ENCODE measurements around the gene APOL2. TPM values are rescaled to one million over a fixed set of nuclear protein-coding genes. Genes with fewer than 3 reads are reported as not detected.
"Not testable (repeated sequence)": the region's sequence is repeated elsewhere in the genome, so short reads cannot be mapped to it uniquely, and the experiment has no call there.

APOL2 gene
- total and polyA plus RNA-seq, 4 donors = 26.4 to 62.8 (median 36.3) TPM

GRCh38 chr22:36282328-36282831, 43.1 kb upstream of the APOL2 start:
- 68 to 77% methylated on average over 24 of the region's 24 CpGs for WGBS, 2 donors
- DNase-seq (no peak), ATAC-seq (ENCODE audit: low FRiP score) (no peak)
- H3K4me3 ChIP-seq (ENCODE audit: low read length in 2 of 2) = no peak overlapping the region
- H3K27me3 ChIP-seq (ENCODE audit: control insufficient read depth in 1 of 2, insufficient read depth in 2 of 2, low read length in 1 of 2) = no peaks in the 10 kb centered on the region
- intact Hi-C loops (cut with DNase I) = no loop called here
- no peaks in the 10 kb centered on the region for H3K4me1 ChIP-seq (ENCODE audit: control insufficient read depth in 1 of 2, insufficient read depth in 2 of 2, low read length in 2 of 2)
- peaks cover 7 to 27% of the 10 kb centered on the region in 2 donors for H3K36me3 ChIP-seq (ENCODE audit: control insufficient read depth in 1 of 2, insufficient read depth in 2 of 2, low read length in 1 of 2)
- H3K9me3 ChIP-seq (ENCODE audit: control insufficient read depth, low read length) = no peaks in the 10 kb centered on the region
- H3K27ac ChIP-seq (ENCODE audit: low read depth in 1 of 2, low read length in 2 of 2) = no peak overlapping the region

- no peaks in the 10 kb centered on the region for H3K27me3 ChIP-seq (ENCODE audit: control insufficient read depth in 1 of 2, insufficient read depth in 2 of 2, low read length in 1 of 2)
- no peaks in the 10 kb centered on the region for H3K4me1 ChIP-seq (ENCODE audit: control insufficient read depth in 1 of 2, insufficient read depth in 2 of 2, low read length in 2 of 2)
- H3K9me3 ChIP-seq (ENCODE audit: control insufficient read depth, low read length) = no peaks in the 10 kb centered on the region
- peaks cover 7 to 25% of the 10 kb centered on the region in 2 donors for H3K36me3 ChIP-seq (ENCODE audit: control insufficient read depth in 1 of 2, insufficient read depth in 2 of 2, low read length in 1 of 2)
- ATAC-seq (ENCODE audit: low FRiP score) (no peak), DNase-seq (peak; percentile 48 to 62)
- no peak overlapping the region for H3K27ac ChIP-seq (ENCODE audit: low read depth in 1 of 2, low read length in 2 of 2)
- no peak overlapping the region for H3K4me3 ChIP-seq (ENCODE audit: low read length in 2 of 2)
- WGBS, 2 donors = 48 to 67% methylated on average over 14 of the region's 14 CpGs
- intact Hi-C loops (cut with DNase I) = no loop called here
These were observed 42.5 kb upstream of the APOL2 start for GRCh38 chr22:36281781-36282327.

DNA sequence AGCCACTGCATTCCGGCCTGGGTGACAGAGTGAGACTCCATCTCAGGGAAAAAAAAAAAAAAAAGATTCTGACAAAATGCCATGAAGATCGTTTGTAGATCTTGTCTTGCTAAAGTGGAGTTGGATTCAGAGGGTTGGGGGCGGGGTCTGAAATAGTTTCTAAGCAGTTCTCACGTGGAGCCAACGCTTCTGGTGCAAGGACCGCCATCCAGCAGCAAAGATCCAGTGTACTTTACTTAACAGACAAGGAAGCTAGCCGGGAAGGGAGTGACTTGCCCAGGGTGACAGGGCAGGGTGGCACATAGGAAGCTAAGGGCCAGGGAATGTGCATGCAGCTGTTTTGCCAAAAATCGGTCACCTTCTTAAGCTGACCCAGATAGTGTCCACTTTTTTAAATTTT, 41.1 kb upstream of the APOL2 start:
- WGBS, 2 donors = 55 to 57% methylated on average over 8 of the region's 8 CpGs
- intact Hi-C loops (cut with DNase I) = no loop called here
- H3K9me3 ChIP-seq (ENCODE audit: control insufficient read depth, low read length) = no peaks in the 10 kb centered on the region
- ATAC-seq (ENCODE audit: low FRiP score) = no peak
- H3K27me3 ChIP-seq (ENCODE audit: control insufficient read depth in 1 of 2, insufficient read depth in 2 of 2, low read length in 1 of 2) = no peaks in the 10 kb centered on the region
- no peak overlapping the region for H3K4me3 ChIP-seq (ENCODE audit: low read length in 2 of 2)
- DNase-seq = peak in 1 of 2 donors; percentile 46
- no peak overlapping the region for H3K27ac ChIP-seq (ENCODE audit: low read depth in 1 of 2, low read length in 2 of 2)
- no peaks in the 10 kb centered on the region for H3K4me1 ChIP-seq (ENCODE audit: control insufficient read depth in 1 of 2, insufficient read depth in 2 of 2, low read length in 2 of 2)
- peaks cover 7 to 20% of the 10 kb centered on the region in 2 donors for H3K36me3 ChIP-seq (ENCODE audit: control insufficient read depth in 1 of 2, insufficient read depth in 2 of 2, low read length in 1 of 2)

DNA sequence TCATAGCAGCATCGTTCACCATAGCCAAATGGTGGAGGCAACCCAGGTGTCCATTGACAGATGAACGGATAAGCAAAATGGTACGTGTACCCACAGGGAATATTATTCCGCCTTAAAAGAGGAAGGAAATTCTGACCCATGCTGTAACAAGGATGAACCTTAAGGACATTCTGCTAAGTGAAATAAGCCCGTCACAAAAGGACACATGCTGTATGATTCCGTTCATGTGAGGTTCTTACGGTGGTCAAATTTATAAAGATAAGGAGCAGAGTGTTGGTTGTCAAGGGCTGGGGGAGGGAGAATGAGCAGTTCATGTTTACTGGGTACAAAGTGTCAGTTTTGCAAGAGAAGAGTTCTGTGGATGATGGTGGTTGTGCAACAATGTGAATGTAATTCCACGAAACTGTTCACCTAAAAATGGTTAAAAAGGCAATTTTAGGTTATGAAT, 39.9 kb upstream of the APOL2 start:
- H3K27ac ChIP-seq (ENCODE audit: low read depth in 1 of 2, low read length in 2 of 2) = no peak overlapping the region
- intact Hi-C loops (cut with DNase I) = loop anchor here in 1 of 2 donors (5.0 kb wide), 1 partner anchor 82 kb away; no protein-coding TSS in a partner anchor

GRCh38 chr22:36277482-36278291, 38.4 kb upstream of the APOL2 start:
- ATAC-seq (ENCODE audit: low FRiP score) (peak; percentile 67), DNase-seq (peak; percentile 56 to 71)
- no peaks in the 10 kb centered on the region for H3K27me3 ChIP-seq (ENCODE audit: control insufficient read depth in 1 of 2, insufficient read depth in 2 of 2, low read length in 1 of 2)
- H3K4me1 ChIP-seq (ENCODE audit: control insufficient read depth in 1 of 2, insufficient read depth in 2 of 2, low read length in 2 of 2) = no peaks in the 10 kb centered on the region
- no peaks in the 10 kb centered on the region for H3K9me3 ChIP-seq (ENCODE audit: control insufficient read depth, low read length)
- intact Hi-C loops (cut with DNase I) = loop anchor here in 1 of 2 donors (5.0 kb wide), 1 partner anchor 80 kb away; no protein-coding TSS in a partner anchor
- H3K4me3 ChIP-seq (ENCODE audit: low read length in 2 of 2) = no peak overlapping the region
- H3K27ac ChIP-seq (ENCODE audit: low read depth in 1 of 2, low read length in 2 of 2) = no peak overlapping the region
- peaks cover 0 to 5% of the 10 kb centered on the region in 2 donors for H3K36me3 ChIP-seq (ENCODE audit: control insufficient read depth in 1 of 2, insufficient read depth in 2 of 2, low read length in 1 of 2)
- 20 to 23% methylated on average over 18 of the region's 18 CpGs for WGBS, 2 donors

More for the DNA sequence above, 39.9 kb upstream of the APOL2 start:
- WGBS, 2 donors = 71 to 79% methylated on average over 8 of the region's 8 CpGs
- no peak for ATAC-seq (ENCODE audit: low FRiP score)
- Histone ChIP-seq H3K27me3 (ENCODE audit: control insufficient read depth in 1 of 2, insufficient read depth in 2 of 2, low read length in 1 of 2) (no peaks in the 10 kb centered on the region), H3K4me1 (ENCODE audit: control insufficient read depth in 1 of 2, insufficient read depth in 2 of 2, low read length in 2 of 2) (no peaks in the 10 kb centered on the region), H3K4me3 (ENCODE audit: low read length in 2 of 2) (no peak overlapping the region), H3K36me3 (ENCODE audit: control insufficient read depth in 1 of 2, insufficient read depth in 2 of 2, low read length in 1 of 2) (peaks cover 0 to 10% of the 10 kb centered on the region in 2 donors), H3K9me3 (ENCODE audit: control insufficient read depth, low read length) (no peaks in the 10 kb centered on the region)
- DNase-seq = peak in 1 of 2 donors; percentile 8

DNA sequence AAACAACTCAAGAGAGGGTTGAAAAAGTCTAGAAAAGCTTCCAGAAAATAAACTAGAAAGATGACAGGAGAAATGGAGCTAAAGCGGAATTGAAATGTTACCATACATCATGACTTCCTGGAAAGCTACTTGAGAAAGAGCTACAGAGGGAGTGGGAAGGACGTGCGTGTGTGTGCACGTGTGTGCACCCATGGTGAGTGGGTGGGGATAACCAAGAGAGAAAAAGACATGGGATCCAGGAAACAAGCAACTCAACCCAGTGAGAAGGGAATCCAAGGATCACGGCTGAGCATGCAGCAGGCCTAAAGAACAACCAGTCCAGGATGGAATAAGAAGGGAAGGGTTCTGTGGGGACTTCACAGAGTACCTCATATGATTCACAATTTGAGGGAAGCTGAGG, 35.2 kb upstream of the APOL2 start:
- no peaks in the 10 kb centered on the region for H3K9me3 ChIP-seq (ENCODE audit: control insufficient read depth, low read length)
- no peak for ATAC-seq (ENCODE audit: low FRiP score)
- 69 to 71% methylated on average over 5 of the region's 5 CpGs for WGBS, 2 donors
- H3K4me1 ChIP-seq (ENCODE audit: control insufficient read depth in 1 of 2, insufficient read depth in 2 of 2, low read length in 2 of 2) = no peaks in the 10 kb centered on the region
- no peak overlapping the region for H3K4me3 ChIP-seq (ENCODE audit: low read length in 2 of 2)
- H3K27ac ChIP-seq (ENCODE audit: low read depth in 1 of 2, low read length in 2 of 2) = no peak overlapping the region
- no peaks in the 10 kb centered on the region for H3K36me3 ChIP-seq (ENCODE audit: control insufficient read depth in 1 of 2, insufficient read depth in 2 of 2, low read length in 1 of 2)
- H3K27me3 ChIP-seq (ENCODE audit: control insufficient read depth in 1 of 2, insufficient read depth in 2 of 2, low read length in 1 of 2) = no peaks in the 10 kb centered on the region
- no peak for DNase-seq
- intact Hi-C loops (cut with DNase I) = no loop called here

GRCh38 chr22:36271951-36272350, 32.6 kb upstream of the APOL2 start:
- DNase-seq; intact Hi-C loops (cut with DNase I): not testable (repeated sequence)

DNA sequence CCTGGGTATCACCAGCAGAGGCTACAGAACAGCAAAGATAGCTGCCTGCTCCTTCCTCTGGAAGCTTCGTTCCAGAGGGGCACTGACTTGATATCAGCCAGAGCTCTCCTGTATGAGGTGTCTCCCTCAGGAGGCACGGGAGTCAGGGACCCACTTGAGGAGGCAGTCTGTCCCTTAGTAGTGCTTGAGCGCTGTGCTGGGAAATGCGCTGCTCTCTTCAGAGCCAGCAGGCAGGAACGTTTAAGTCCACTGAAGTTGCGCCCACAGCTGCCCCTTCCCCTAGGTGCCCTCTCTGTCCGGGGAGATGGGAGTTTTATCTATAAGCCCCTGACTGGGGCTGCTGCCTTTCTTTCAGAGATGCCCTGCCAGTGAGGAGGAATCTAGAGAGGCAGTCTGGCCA, 31.9 kb upstream of the APOL2 start:
- WGBS, 2 donors = 82 to 87% methylated on average over 7 of the region's 7 CpGs

More at GRCh38 chr22:36271951-36272350, 32.6 kb upstream of the APOL2 start:
- H3K27me3 ChIP-seq (ENCODE audit: control insufficient read depth in 1 of 2, insufficient read depth in 2 of 2, low read length in 1 of 2); H3K27ac ChIP-seq (ENCODE audit: low read depth in 1 of 2, low read length in 2 of 2); H3K9me3 ChIP-seq (ENCODE audit: control insufficient read depth, low read length); H3K36me3 ChIP-seq (ENCODE audit: control insufficient read depth in 1 of 2, insufficient read depth in 2 of 2, low read length in 1 of 2); H3K4me3 ChIP-seq (ENCODE audit: low read length in 2 of 2); ATAC-seq (ENCODE audit: low FRiP score); H3K4me1 ChIP-seq (ENCODE audit: control insufficient read depth in 1 of 2, insufficient read depth in 2 of 2, low read length in 2 of 2): not testable (repeated sequence)
- WGBS, 2 donors = 90 to 91% methylated on average over 5 of the region's 5 CpGs

More for the DNA sequence above, 31.9 kb upstream of the APOL2 start:
- H3K4me3 ChIP-seq (ENCODE audit: low read length in 2 of 2); ATAC-seq (ENCODE audit: low FRiP score); H3K9me3 ChIP-seq (ENCODE audit: control insufficient read depth, low read length); H3K36me3 ChIP-seq (ENCODE audit: control insufficient read depth in 1 of 2, insufficient read depth in 2 of 2, low read length in 1 of 2); H3K27ac ChIP-seq (ENCODE audit: low read depth in 1 of 2, low read length in 2 of 2); intact Hi-C loops (cut with DNase I); DNase-seq; H3K4me1 ChIP-seq (ENCODE audit: control insufficient read depth in 1 of 2, insufficient read depth in 2 of 2, low read length in 2 of 2); H3K27me3 ChIP-seq (ENCODE audit: control insufficient read depth in 1 of 2, insufficient read depth in 2 of 2, low read length in 1 of 2): not testable (repeated sequence)
